ENCODE data around the gene GIGYF1.
"Not testable (repeated sequence)": the region's sequence is repeated elsewhere in the genome, so short reads cannot be mapped to it uniquely, and the experiment has no call there.

Gene GIGYF1

DNA sequence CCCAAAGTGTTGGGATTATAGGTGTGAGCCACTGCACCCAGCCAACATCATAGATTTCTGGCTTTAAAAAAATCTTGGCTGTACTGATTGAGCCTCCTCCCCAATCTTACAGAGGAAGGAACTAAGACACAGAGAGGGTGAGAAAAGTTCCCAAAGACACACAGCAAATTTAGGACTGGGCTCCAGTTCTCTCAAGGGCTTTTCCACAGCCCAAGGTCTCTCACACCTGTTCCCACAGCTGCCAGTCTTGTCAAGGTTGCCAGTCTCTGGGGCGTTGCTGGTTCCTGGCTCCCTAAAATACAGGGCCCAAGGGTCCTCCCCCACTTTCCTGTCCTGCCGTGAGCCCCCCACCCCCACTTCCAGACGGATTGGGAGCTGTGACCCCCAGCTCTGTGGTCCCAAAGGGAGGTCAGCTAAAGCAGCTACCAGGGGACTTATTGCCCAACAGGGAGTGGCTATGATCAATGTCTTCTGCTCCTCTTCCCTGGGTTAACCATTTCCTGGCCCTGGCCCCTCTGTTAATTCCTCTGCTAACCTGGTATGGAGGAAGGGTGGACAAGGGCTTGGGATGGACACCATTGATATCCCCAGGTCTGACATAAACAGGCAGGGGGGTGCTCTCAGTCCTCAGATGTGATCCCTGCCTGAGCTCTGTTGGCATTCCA is 36.2 kb upstream of the GIGYF1 start:
- DNase-seq (ENCODE audit: extremely low spot score), result no peak
- ChIA-PET CTCF (no interaction called here), POLR2A (no interaction called here)
- no peak for TF ChIP-seq CTCF (IDR thresholded peaks at IDR 0.05; ENCODE audit: control extremely low read depth, extremely low read depth, low read depth, missing control alignments)

- ChIA-PET POLR2A (no interaction called here), CTCF (interaction anchor here (1.2 to 9.0 kb wide), 5 partner anchors 9 to 123 kb away, joined by 3 to 100 read pairs (median 16); partner anchors contain the start of genes POP7 and SLC12A9)
Measured at GRCh38 chr7:100728196-100728595, 34.1 kb upstream of the GIGYF1 start.

GRCh38 chr7:100726996-100727761 is 33.1 kb upstream of the GIGYF1 start:
- DNase-seq (ENCODE audit: extremely low spot score), result no peak
- ChIA-PET POLR2A (interaction anchor here (0.6 kb wide), 1 partner anchor 35 kb away, joined by 3 read pairs; no protein-coding TSS in a partner anchor), CTCF (interaction anchor here (1.2 to 9.0 kb wide), 8 partner anchors 12 to 168 kb away, joined by 3 to 100 read pairs (median 16); partner anchors contain the start of genes POP7 and SLC12A9)
- TF ChIP-seq CTCF (IDR thresholded peaks at IDR 0.05; ENCODE audit: control extremely low read depth, extremely low read depth, low read depth, missing control alignments), result no peak

More at GRCh38 chr7:100728196-100728595, 34.1 kb upstream of the GIGYF1 start:
- DNase-seq (ENCODE audit: extremely low spot score), result no peak
- no peak for TF ChIP-seq CTCF (IDR thresholded peaks at IDR 0.05; ENCODE audit: control extremely low read depth, extremely low read depth, low read depth, missing control alignments)

DNA sequence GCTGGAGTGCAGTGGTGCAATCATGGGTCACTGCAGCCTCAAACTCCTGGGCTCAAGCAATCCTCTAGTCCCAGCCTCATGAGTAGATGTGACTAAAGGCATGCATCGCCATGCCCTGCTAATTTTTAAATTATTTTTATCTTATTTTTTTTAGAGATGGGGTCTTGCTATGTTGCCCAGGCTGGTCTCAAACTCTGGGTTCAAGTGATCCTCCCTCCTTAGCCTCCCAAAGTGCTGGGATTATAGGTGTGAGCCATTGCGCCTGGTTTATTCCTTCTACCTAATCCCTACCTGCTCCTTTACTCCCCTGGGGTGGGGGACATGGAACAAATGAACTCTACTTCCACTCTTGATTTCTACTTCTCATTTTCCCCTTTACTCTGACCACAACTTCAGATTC is 30.3 kb upstream of the GIGYF1 start:
- POLR2A ChIA-PET; DNase-seq (ENCODE audit: extremely low spot score): not testable (repeated sequence)
- CTCF ChIA-PET, result interaction anchor here (1.0 to 9.0 kb wide), 14 partner anchors 9 to 254 kb away, joined by 3 to 100 read pairs (median 4); partner anchors contain the start of genes FBXO24, LRCH4 and POP7

DNA sequence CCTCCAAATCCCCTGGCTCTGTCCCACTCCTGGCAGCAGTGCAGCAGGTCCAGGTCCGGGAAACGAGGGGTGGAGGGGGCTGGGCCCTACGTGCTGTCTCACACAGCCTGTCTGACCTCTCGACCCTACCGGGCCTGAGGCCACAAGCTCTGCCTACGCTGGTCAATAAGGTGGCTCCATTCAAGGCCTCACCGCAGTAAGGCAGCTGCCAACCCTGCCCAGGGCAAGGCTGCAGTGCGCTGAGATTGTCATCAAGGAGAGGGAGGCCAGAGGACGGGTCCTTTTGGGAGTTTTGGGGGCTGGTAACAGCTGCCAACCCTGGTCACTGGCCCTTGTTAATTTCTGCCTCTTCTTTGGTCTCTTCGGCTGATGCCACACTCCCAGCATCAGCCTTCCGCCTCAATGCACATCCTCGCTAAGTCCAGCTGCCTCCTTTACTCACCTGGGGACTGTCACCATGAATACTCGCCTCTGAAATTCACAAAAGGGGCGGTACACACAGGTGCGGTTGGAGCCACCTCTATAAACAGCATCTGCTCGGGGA is 29.8 kb upstream of the GIGYF1 start:
- ChIA-PET POLR2A (no interaction called here), CTCF (interaction anchor here (0.9 to 9.0 kb wide), 7 partner anchors 10 to 254 kb away, joined by 3 to 100 read pairs (median 4); partner anchors contain the start of genes FBXO24, LRCH4 and POP7)
- no peak for DNase-seq (ENCODE audit: extremely low spot score)
- TF ChIP-seq CTCF (IDR thresholded peaks at IDR 0.05; ENCODE audit: control extremely low read depth, extremely low read depth, low read depth, missing control alignments), result no peak

- ChIA-PET CTCF (interaction anchor here (0.7 to 9.0 kb wide), 9 partner anchors 9 to 253 kb away, joined by 3 to 100 read pairs (median 4); partner anchors contain the start of genes FBXO24, LRCH4 and POP7), POLR2A (interaction anchor here (1.2 kb wide), 1 partner anchor 1431 kb away, joined by 3 read pairs; no protein-coding TSS in a partner anchor)
Measured at GRCh38 chr7:100722480-100723212, 28.6 kb upstream of the GIGYF1 start.

More at GRCh38 chr7:100722480-100723212, 28.6 kb upstream of the GIGYF1 start:
- no peak for DNase-seq (ENCODE audit: extremely low spot score)
- no peak for TF ChIP-seq CTCF (IDR thresholded peaks at IDR 0.05; ENCODE audit: control extremely low read depth, extremely low read depth, low read depth, missing control alignments)
